Breast epithelium (tissue), 4 donors: ENCODE results near the gene SNX18. TPM values are rescaled to one million over a fixed set of nuclear protein-coding genes. Genes with fewer than 3 reads are reported as not detected.
"Not testable (repeated sequence)": the region's sequence is repeated elsewhere in the genome, so short reads cannot be mapped to it uniquely, and the experiment has no call there.

Experiments
- DNase-seq, 2 donors: peaks; one replicate each; pipeline ENCODE4 v3.0.0-alpha.2; 2019; ENCODE audit warnings: low spot score in 2 of 2
- H3K27ac ChIP-seq, 2 donors: fragments of 200-600 bp; sonication (generic) in 1 of 2; one replicate each; pipeline ENCODE4 v1.5.1; 2016 to 2019; ENCODE audit warnings: mild to moderate bottlenecking in 1 of 2
- H3K27me3 ChIP-seq, 2 donors: fragments of 200-600 bp; sonication (generic) in 1 of 2; one replicate each; pipeline versions ENCODE4 v1.5.1 to v1.6.0; 2017 to 2019; ENCODE audit warnings: control low read depth in 1 of 2, mild to moderate bottlenecking in 1 of 2
- H3K36me3 ChIP-seq: fragments of 200-600 bp; one replicate; pipeline ENCODE4 v1.5.1; 2019
- H3K4me1 ChIP-seq, 2 donors: fragments of 200-600 bp; sonication (generic); one replicate each; pipeline ENCODE4 v1.5.1; 2016 to 2019; ENCODE audit warnings: control low read depth in 1 of 2
- H3K4me3 ChIP-seq, 3 donors: fragments of 200-600 bp; sonication (generic); 1 replicate in 2 of 3; 2 replicates in 1 of 3; pipeline ENCODE4 v1.5.1; 2016 to 2019; ENCODE audit warnings: mild to moderate bottlenecking in 3 of 3, moderate library complexity in 2 of 3
- H3K9me3 ChIP-seq, 2 donors: fragments of 200-600 bp; sonication (generic) in 1 of 2; one replicate each; pipeline ENCODE4 v1.5.1; 2016 to 2019; ENCODE audit warnings: control low read depth in 1 of 2
- POLR2A ChIP-seq: fragments of 450-650 bp; IDR thresholded peaks from one replicate; pipeline ENCODE4 v1.6.1; 2016; ENCODE audit warnings: antibody characterized with exemption, mild to moderate bottlenecking, moderate library complexity
- POLR2AphosphoS5 ChIP-seq, 3 donors: sonication (generic); formaldehyde crosslinking; IDR thresholded peaks; one replicate each; pipeline ENCODE4 v1.6.1; 2017; ENCODE audit warnings: antibody characterized with exemption in 3 of 3
- intact Hi-C: fragments of 100-400 bp; cut with DNase I; formaldehyde crosslinking; loops from one replicate; pipeline ENCODE4 v1.15.1; 2023; ENCODE audit warnings: low total_unique reads
- total RNA-seq, 3 donors: library from RNA; depleted of rRNA; stranded (reverse); fragments of >200 nt; gene quantifications; one replicate each; pipeline ENCODE4 v1.1.0, GENCODE V29; 2016
- TF ChIP-seq, protein P1 (sequence below), 3 donors: fragments of 450-650 bp; IDR thresholded peaks; one replicate each; pipeline ENCODE4 v1.5.1; 2016 to 2017; ENCODE audit warnings: antibody characterized with exemption in 3 of 3, mild to moderate bottlenecking in 3 of 3, moderate library complexity in 3 of 3

The SNX18 gene
- total RNA-seq, 3 donors from 2014 or later, result 29.2 to 37.3 (median 33.1) TPM

GRCh38 chr5:54471398-54471797 is 46.2 kb upstream of the SNX18 start:
- intact Hi-C loops, result no loop called here
- Histone ChIP-seq H3K4me1 (no peaks in the 10 kb centered on the region), H3K4me3 (no peak overlapping the region), H3K27ac (no peak overlapping the region), H3K36me3 (no peaks in the 10 kb centered on the region), H3K9me3 (peaks cover 0 to 2% of the 10 kb centered on the region in 2 donors), H3K27me3 (no peaks in the 10 kb centered on the region)
- TF ChIP-seq, protein P1, sequence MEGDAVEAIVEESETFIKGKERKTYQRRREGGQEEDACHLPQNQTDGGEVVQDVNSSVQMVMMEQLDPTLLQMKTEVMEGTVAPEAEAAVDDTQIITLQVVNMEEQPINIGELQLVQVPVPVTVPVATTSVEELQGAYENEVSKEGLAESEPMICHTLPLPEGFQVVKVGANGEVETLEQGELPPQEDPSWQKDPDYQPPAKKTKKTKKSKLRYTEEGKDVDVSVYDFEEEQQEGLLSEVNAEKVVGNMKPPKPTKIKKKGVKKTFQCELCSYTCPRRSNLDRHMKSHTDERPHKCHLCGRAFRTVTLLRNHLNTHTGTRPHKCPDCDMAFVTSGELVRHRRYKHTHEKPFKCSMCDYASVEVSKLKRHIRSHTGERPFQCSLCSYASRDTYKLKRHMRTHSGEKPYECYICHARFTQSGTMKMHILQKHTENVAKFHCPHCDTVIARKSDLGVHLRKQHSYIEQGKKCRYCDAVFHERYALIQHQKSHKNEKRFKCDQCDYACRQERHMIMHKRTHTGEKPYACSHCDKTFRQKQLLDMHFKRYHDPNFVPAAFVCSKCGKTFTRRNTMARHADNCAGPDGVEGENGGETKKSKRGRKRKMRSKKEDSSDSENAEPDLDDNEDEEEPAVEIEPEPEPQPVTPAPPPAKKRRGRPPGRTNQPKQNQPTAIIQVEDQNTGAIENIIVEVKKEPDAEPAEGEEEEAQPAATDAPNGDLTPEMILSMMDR (IDR thresholded peaks at IDR 0.05), result no peak
- no peak for TF ChIP-seq POLR2AphosphoS5 (IDR thresholded peaks at IDR 0.05)
- no peak for TF ChIP-seq POLR2A
- DNase-seq, result no peak

- no peaks in the 10 kb centered on the region for H3K36me3 ChIP-seq
Observed at GRCh38 chr5:54476682-54477081, 40.9 kb upstream of the SNX18 start.

GRCh38 chr5:54477941-54478478 is 39.5 kb upstream of the SNX18 start:
- intact Hi-C loops, result no loop called here
- no peak for DNase-seq
- Histone ChIP-seq H3K27me3 (no peaks in the 10 kb centered on the region), H3K4me3 (no peak overlapping the region), H3K27ac (no peak overlapping the region), H3K4me1 (no peaks in the 10 kb centered on the region), H3K9me3 (no peaks in the 10 kb centered on the region), H3K36me3 (no peaks in the 10 kb centered on the region)
- TF ChIP-seq POLR2A, result no peak

More at GRCh38 chr5:54476682-54477081, 40.9 kb upstream of the SNX18 start:
- intact Hi-C loops, result no loop called here
- no peaks in the 10 kb centered on the region for H3K27me3 ChIP-seq
- H3K9me3 ChIP-seq, result no peaks in the 10 kb centered on the region
- TF ChIP-seq, protein P1 (IDR thresholded peaks at IDR 0.05), result no peak
- TF ChIP-seq POLR2A (no peak), POLR2AphosphoS5 (IDR thresholded peaks at IDR 0.05) (no peak)
- no peak overlapping the region for H3K27ac ChIP-seq
- DNase-seq, result no peak
- no peaks in the 10 kb centered on the region for H3K4me1 ChIP-seq
- no peak overlapping the region for H3K4me3 ChIP-seq

- Histone ChIP-seq H3K36me3 (no peaks in the 10 kb centered on the region), H3K4me3 (no peak overlapping the region), H3K27me3 (no peaks in the 10 kb centered on the region), H3K4me1 (no peaks in the 10 kb centered on the region), H3K27ac (no peak overlapping the region), H3K9me3 (no peaks in the 10 kb centered on the region)
- TF ChIP-seq, protein P1 (IDR thresholded peaks at IDR 0.05), result no peak
- no peak for TF ChIP-seq POLR2A
- TF ChIP-seq POLR2AphosphoS5 (IDR thresholded peaks at IDR 0.05), result no peak
- intact Hi-C loops, result no loop called here
- no peak for DNase-seq
Observed at GRCh38 chr5:54480296-54480695, 37.3 kb upstream of the SNX18 start.

GRCh38 chr5:54484219-54484894 is 33.2 kb upstream of the SNX18 start:
- no peaks in the 10 kb centered on the region for H3K36me3 ChIP-seq
- H3K27me3 ChIP-seq, result no peaks in the 10 kb centered on the region
- DNase-seq, result no peak
- no peaks in the 10 kb centered on the region for H3K4me1 ChIP-seq
- TF ChIP-seq POLR2AphosphoS5 (IDR thresholded peaks at IDR 0.05) (no peak), POLR2A (no peak)
- TF ChIP-seq, protein P1 (IDR thresholded peaks at IDR 0.05), result no peak
- H3K27ac ChIP-seq, result no peak overlapping the region
- H3K9me3 ChIP-seq, result no peaks in the 10 kb centered on the region
- intact Hi-C loops, result no loop called here
- H3K4me3 ChIP-seq, result no peak overlapping the region

GRCh38 chr5:54485659-54486058 is 31.9 kb upstream of the SNX18 start:
- DNase-seq, H3K27me3 ChIP-seq, H3K4me1 ChIP-seq, H3K36me3 ChIP-seq, H3K4me3 ChIP-seq, intact Hi-C loops, H3K9me3 ChIP-seq, H3K27ac ChIP-seq: not testable (repeated sequence)

- H3K27ac ChIP-seq, DNase-seq, intact Hi-C loops, H3K9me3 ChIP-seq, H3K4me3 ChIP-seq, H3K4me1 ChIP-seq, H3K27me3 ChIP-seq, H3K36me3 ChIP-seq: not testable (repeated sequence)
Observed at GRCh38 chr5:54489648-54489979, 27.9 kb upstream of the SNX18 start.
